GM12878 (cell line): ENCODE data around the gene PTPRC. TPM values are rescaled to one million over a fixed set of nuclear protein-coding genes. Genes with fewer than 3 reads are reported as not detected.

Experiments
- ATAC-seq: fragments of 200-7000 bp; cut with Tn5 transposase; 3 replicates; pipeline ENCODE4 v1.9.1; 2020; ENCODE audit warnings: mild to moderate bottlenecking, moderate library complexity
- BruUV-seq: library from RNA; stranded (reverse); fragments of 400-500 nt; replicated peaks from 2 replicates; lab custom pipeline; 2021; lab: Mats Ljungman, UMichigan
- CTCF ChIA-PET: fragments of 300-600 bp; sonication (Branson Sonifier 250); formaldehyde crosslinking; extraction: SDS; loops from one replicate; lab custom pipeline; 2021; ENCODE audit warnings: inconsistent platforms; lab: Yijun Ruan, JAX
- POLR2A ChIA-PET: fragments of 350-600 bp; formaldehyde crosslinking; extraction: SDS; loops from one replicate; lab custom pipeline; 2021; ENCODE audit warnings: inconsistent platforms; lab: Charles Lee
- RAD21 ChIA-PET: fragments of 300-600 bp; sonication (Branson Sonifier 250); formaldehyde crosslinking; loops from one replicate; lab custom pipeline; 2023; ENCODE audit warnings: antibody characterized with exemption; ENCODE audit not compliant: unreplicated experiment; lab: Charles Lee
- SMC1A ChIA-PET: fragments of 300-600 bp; sonication (Branson Sonifier 250); formaldehyde crosslinking; loops from one replicate; lab custom pipeline; 2023; ENCODE audit not compliant: unreplicated experiment, uncharacterized antibody; lab: Charles Lee
- DNase-seq: peaks from one replicate; pipeline ENCODE4 v3.0.0-alpha.2; 2011; ENCODE audit warnings: low read depth, low spot score
- FAIRE-seq: peaks from 3 replicates; lab custom pipeline; 2011; peaks lifted over from hg19 to GRCh38; lab: Jason Lieb, UNC
- H2AFZ ChIP-seq: 2 replicates; pipeline ENCODE4 v1.6.0; 2011; ENCODE audit warnings: low read depth, low read length, control low read depth; ENCODE audit not compliant: control insufficient read depth
- H3K27ac ChIP-seq: 2 replicates; pipeline ENCODE4 v1.5.1; 2011; ENCODE audit warnings: control low read depth; ENCODE audit not compliant: control insufficient read depth, insufficient read depth
- H3K27me3 ChIP-seq, 2 experiments: replicated peaks in 1 of 2; 2 replicates each; pipeline versions ENCODE4 v1.6.0 to v1.6.1; 2011; ENCODE audit warnings: low read length in 1 of 2; ENCODE audit not compliant: control insufficient read depth in 2 of 2, insufficient read depth in 2 of 2
- H3K36me3 ChIP-seq, 2 experiments: 2 replicates each; pipeline ENCODE4 v1.5.1; 2011; ENCODE audit warnings: low read length in 1 of 2; ENCODE audit not compliant: control insufficient read depth in 2 of 2, insufficient read depth in 2 of 2
- H3K4me1 ChIP-seq: 2 replicates; pipeline ENCODE4 v1.6.1; 2011; ENCODE audit warnings: mild to moderate bottlenecking, low read length, moderate library complexity, mixed read lengths; ENCODE audit not compliant: control insufficient read depth, insufficient read depth
- H3K4me2 ChIP-seq: 2 replicates; pipeline ENCODE4 v1.6.0; 2011; ENCODE audit warnings: control low read depth; ENCODE audit not compliant: control insufficient read depth, insufficient read depth
- H3K4me3 ChIP-seq: fragments of 200-600 bp; sonication (generic); 2 replicates; pipeline ENCODE4 v1.5.1; 2016
- H3K79me2 ChIP-seq: 2 replicates; pipeline ENCODE4 v1.6.0; 2011; ENCODE audit warnings: low read length; ENCODE audit not compliant: control insufficient read depth, insufficient read depth
- H3K9ac ChIP-seq: 2 replicates; pipeline ENCODE4 v1.8.0; 2011; ENCODE audit warnings: low read length, control low read depth, mixed read lengths; ENCODE audit not compliant: control insufficient read depth, insufficient read depth
- H3K9me3 ChIP-seq: replicated peaks from 3 replicates; pipeline ENCODE4 v1.5.1; 2011; ENCODE audit warnings: mild to moderate bottlenecking, low read length; ENCODE audit not compliant: control insufficient read depth, insufficient read depth
- H4K20me1 ChIP-seq: 2 replicates; pipeline ENCODE4 v1.6.0; 2011; ENCODE audit not compliant: control insufficient read depth, insufficient read depth
- CBX5 ChIP-seq: sonication (generic); IDR thresholded peaks from 2 replicates; pipeline ENCODE4 v1.6.1; 2016; ENCODE audit warnings: low read depth, moderate library complexity, mild to moderate bottlenecking, inconsistent platforms
- CHD2 ChIP-seq: IDR thresholded peaks from 2 replicates; pipeline ENCODE4 v1.6.1; 2011; ENCODE audit warnings: low read depth, low read length, improper control_type of control experiment, borderline replicate concordance
- CREB1 ChIP-seq: IDR thresholded peaks from 2 replicates; pipeline ENCODE4 v1.6.1; 2012; ENCODE audit warnings: low read depth, mild to moderate bottlenecking, inconsistent platforms
- FOXM1 ChIP-seq: IDR thresholded peaks from 2 replicates; pipeline ENCODE4 v1.6.1; 2012; ENCODE audit warnings: low read depth, mild to moderate bottlenecking, inconsistent platforms, low read length, moderate library complexity
- PML ChIP-seq: IDR thresholded peaks from 2 replicates; pipeline ENCODE4 v1.6.1; 2012; ENCODE audit warnings: low read length, inconsistent platforms
- RCOR1 ChIP-seq: conservative IDR thresholded peaks from 2 replicates; pipeline ENCODE4 v1.6.1; 2012; ENCODE audit warnings: low read depth, low read length, improper control_type of control experiment
- SP1 ChIP-seq: IDR thresholded peaks from one replicate; pipeline ENCODE4 v1.6.1; 2011; ENCODE audit warnings: low read depth, low read length
- ZNF384 ChIP-seq: IDR thresholded peaks from 2 replicates; pipeline ENCODE4 v1.6.1; 2012; ENCODE audit warnings: low read depth, mild to moderate bottlenecking, low read length, improper control_type of control experiment, borderline replicate concordance
- WGBS: methylation state at CpG from one replicate; pipeline ENCODE4 v1.1.6; 2016; ENCODE audit warnings: low lambda C conversion rate; ENCODE audit not compliant: insufficient replicate concordance, insufficient coverage; ENCODE audit errors: missing lambda C conversion rate; 5-methylcytosine and 5-hydroxymethylcytosine counted together
- in situ Hi-C: fragments of 300-500 bp; cut with MboI; formaldehyde crosslinking; loops from 9 replicates; pipeline ENCODE4 v1.14.3; 2018; ENCODE audit warnings: mixed read lengths
- intact Hi-C: fragments of 100-400 bp; cut with micrococcal nuclease; formaldehyde crosslinking; loops from one replicate; pipeline ENCODE4 v1.14.2; 2022; ENCODE audit not compliant: unreplicated experiment
- polyA plus RNA-seq, 11 experiments: library from polyadenylated mRNA; depleted of rRNA in 4 of 11; unstranded in 6 of 11; stranded (reverse) in 5 of 11; fragments of >200 nt; fragmentation: Nextera tagmentation in 4 of 11; fragmentation: Illumina TruSeq in 1 of 11; extraction: Ambion mirVana in 4 of 11; extraction: Trizol in 1 of 11; gene quantifications; 1 replicate in 1 of 11; 2 replicates in 10 of 11; pipeline versions ENCODE4 v1.2.1 to v1.2.3, GENCODE V29; 2011 to 2016; ENCODE audit warnings: inconsistent platforms in 2 of 11, missing spikeins in 2 of 11, low read depth in 1 of 11
- total RNA-seq, 4 experiments: library from RNA; depleted of rRNA in 3 of 4; stranded (reverse); fragments of >200 nt in 3 of 4; fragmentation: Illumina TruSeq in 1 of 4; extraction: Trizol in 1 of 4; gene quantifications; 2 replicates each; pipeline versions ENCODE4 v1.2.1 to v1.2.3, GENCODE V29; 2013 to 2021
- TF ChIP-seq, protein P1 (sequence below): fragments of 450-650 bp; IDR thresholded peaks from 2 replicates; pipeline ENCODE4 v1.6.1; 2017; ENCODE audit warnings: borderline replicate concordance
- TF ChIP-seq, protein P2 (sequence below): fragments of 450-650 bp; IDR thresholded peaks from 2 replicates; pipeline ENCODE4 v1.6.1; 2017; ENCODE audit warnings: mild to moderate bottlenecking, low read depth, inconsistent platforms; ENCODE audit not compliant: poor library complexity, severe bottlenecking

PTPRC gene
- total and polyA plus RNA-seq, 10 of the 15 experiments (the other 5 are each of a cell fraction or from before 2014, with no cell fraction given): 72.9 to 221 (median 118) TPM

DNA sequence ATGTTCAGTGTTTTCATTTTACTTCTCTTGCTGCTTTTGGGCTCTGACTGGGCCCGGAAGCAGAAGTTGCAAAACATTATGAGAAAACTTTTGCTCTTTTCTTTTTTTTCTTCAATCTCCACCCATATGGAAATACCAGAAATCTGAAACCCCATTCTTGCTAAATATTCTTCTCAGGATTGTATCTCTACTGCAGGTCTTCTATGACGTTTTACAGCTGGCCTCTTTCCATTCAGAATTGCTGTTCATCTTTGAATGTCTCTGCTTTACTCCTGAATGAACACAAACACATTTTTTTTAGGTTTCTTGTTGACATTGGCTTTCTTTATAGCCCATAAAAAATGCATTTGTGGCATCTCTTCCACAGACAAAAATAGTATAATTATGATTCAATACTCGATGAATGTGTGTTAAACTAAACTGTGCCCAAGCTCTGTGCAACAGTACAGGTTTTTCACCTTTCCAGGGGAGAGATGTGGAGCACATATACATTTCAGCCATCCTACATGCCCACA, 18.8 kb downstream of the PTPRC start:
- WGBS: 0% methylated on average over 3 of the region's 3 CpGs
- Histone ChIP-seq H3K36me3 (0 out of 4 replicates have a peak, but pooled peaks cover 0 to 2% of the 10 kb centered on the region in 2 experiments), H3K4me1 (peaks cover 32% of the 10 kb centered on the region), H2AFZ (peak overlapping the region; percentile 15), H3K27ac (peak overlapping the region; percentile 74), H3K27me3 (no peaks in the 10 kb centered on the region), H3K4me3 (peak overlapping the region; percentile 9; the same call in 1 of the 2 replicates), H3K4me2 (peak overlapping the region; percentile 86), H3K9ac (peak overlapping the region; percentile 2), H3K9me3 (no peaks in the 10 kb centered on the region; the same call in 2 of the 3 replicates), H3K79me2 (peaks cover 44% of the 10 kb centered on the region), H4K20me1 (no peaks in the 10 kb centered on the region)
- ChIA-PET SMC1A (interaction anchor here (0.8 to 4.3 kb wide), 15 partner anchors 10 to 191 kb away, joined by 3 to 37 read pairs (median 6); no protein-coding TSS in a partner anchor), POLR2A (interaction anchor here (1.2 to 2.1 kb wide), 4 partner anchors 9 to 36 kb away, joined by 4 to 15 read pairs (median 6); no protein-coding TSS in a partner anchor), CTCF (interaction anchor here (1.1 to 2.1 kb wide), 8 partner anchors 9 to 38 kb away, joined by 3 to 7 read pairs (median 4); no protein-coding TSS in a partner anchor), RAD21 (interaction anchor here (1.0 to 3.2 kb wide), 10 partner anchors 10 to 490 kb away, joined by 3 to 26 read pairs (median 6); partner anchors contain the start of gene PTPRC)
- no peak for DNase-seq
- intact Hi-C loops (no loop called here), in situ Hi-C loops (no loop called here)
- no TSS peak for BruUV-seq
- ATAC-seq: peak; percentile 18
- FAIRE-seq: no peak
- no peak for TF ChIP-seq CHD2
- no peak for TF ChIP-seq CBX5
- no peak for TF ChIP-seq SP1
- peak; percentile 54; the same call in 1 of the 2 replicates for TF ChIP-seq CREB1
- no peak for TF ChIP-seq RCOR1
- TF ChIP-seq, protein P1, sequence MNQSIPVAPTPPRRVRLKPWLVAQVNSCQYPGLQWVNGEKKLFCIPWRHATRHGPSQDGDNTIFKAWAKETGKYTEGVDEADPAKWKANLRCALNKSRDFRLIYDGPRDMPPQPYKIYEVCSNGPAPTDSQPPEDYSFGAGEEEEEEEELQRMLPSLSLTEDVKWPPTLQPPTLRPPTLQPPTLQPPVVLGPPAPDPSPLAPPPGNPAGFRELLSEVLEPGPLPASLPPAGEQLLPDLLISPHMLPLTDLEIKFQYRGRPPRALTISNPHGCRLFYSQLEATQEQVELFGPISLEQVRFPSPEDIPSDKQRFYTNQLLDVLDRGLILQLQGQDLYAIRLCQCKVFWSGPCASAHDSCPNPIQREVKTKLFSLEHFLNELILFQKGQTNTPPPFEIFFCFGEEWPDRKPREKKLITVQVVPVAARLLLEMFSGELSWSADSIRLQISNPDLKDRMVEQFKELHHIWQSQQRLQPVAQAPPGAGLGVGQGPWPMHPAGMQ: no peak
- TF ChIP-seq ZNF384: peak; percentile 87
- TF ChIP-seq PML: peak; percentile 36; the same call in 1 of the 2 replicates
- TF ChIP-seq, protein P2, sequence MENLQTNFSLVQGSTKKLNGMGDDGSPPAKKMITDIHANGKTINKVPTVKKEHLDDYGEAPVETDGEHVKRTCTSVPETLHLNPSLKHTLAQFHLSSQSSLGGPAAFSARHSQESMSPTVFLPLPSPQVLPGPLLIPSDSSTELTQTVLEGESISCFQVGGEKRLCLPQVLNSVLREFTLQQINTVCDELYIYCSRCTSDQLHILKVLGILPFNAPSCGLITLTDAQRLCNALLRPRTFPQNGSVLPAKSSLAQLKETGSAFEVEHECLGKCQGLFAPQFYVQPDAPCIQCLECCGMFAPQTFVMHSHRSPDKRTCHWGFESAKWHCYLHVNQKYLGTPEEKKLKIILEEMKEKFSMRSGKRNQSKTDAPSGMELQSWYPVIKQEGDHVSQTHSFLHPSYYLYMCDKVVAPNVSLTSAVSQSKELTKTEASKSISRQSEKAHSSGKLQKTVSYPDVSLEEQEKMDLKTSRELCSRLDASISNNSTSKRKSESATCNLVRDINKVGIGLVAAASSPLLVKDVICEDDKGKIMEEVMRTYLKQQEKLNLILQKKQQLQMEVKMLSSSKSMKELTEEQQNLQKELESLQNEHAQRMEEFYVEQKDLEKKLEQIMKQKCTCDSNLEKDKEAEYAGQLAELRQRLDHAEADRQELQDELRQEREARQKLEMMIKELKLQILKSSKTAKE: peak; percentile 17
- TF ChIP-seq FOXM1: 0 out of 2 replicates have a peak, but pooled peaks have one; percentile 15
